Measurements from ENCODE around the gene SYNRG. TPM values are rescaled to one million over a fixed set of nuclear protein-coding genes. Genes with fewer than 3 reads are reported as not detected.

SYNRG gene
- total and polyA plus RNA-seq, 4 donors: 6.5 to 20.5 (median 15.9) TPM

GRCh38 chr17:37543637-37544052, 65.6 kb downstream of the SYNRG start:
- Histone ChIP-seq H3K9ac (ENCODE audit: low read depth in 1 of 2, low read length in 2 of 2) (no peak overlapping the region), H3K27ac (ENCODE audit: low read depth in 1 of 2, low read length in 2 of 2) (no peak overlapping the region), H3K4me3 (ENCODE audit: low read depth in 1 of 3, low read length in 3 of 3) (no peak overlapping the region), H3K36me3 (ENCODE audit: control insufficient read depth in 4 of 4, insufficient read depth in 3 of 4, low read depth in 1 of 4, low read length in 3 of 4) (peaks cover 8 to 35% (median 29%) of the 10 kb centered on the region in 4 donors), H3K27me3 (ENCODE audit: control insufficient read depth in 4 of 4, insufficient read depth in 4 of 4, low read length in 3 of 4) (no peaks in the 10 kb centered on the region), H3K9me3 (ENCODE audit: control insufficient read depth in 4 of 4, low read length in 3 of 4) (no peaks in the 10 kb centered on the region), H3K4me1 (ENCODE audit: control insufficient read depth in 4 of 4, insufficient read depth in 4 of 4, low read length in 3 of 4) (no peaks in the 10 kb centered on the region)
- WGBS: 89% methylated on average over 2 of the region's 2 CpGs
- no peak for TF ChIP-seq CTCF (IDR thresholded peaks at IDR 0.05; ENCODE audit: low read depth, low read length, missing input control)
- no peak for TF ChIP-seq TAF1 (conservative IDR thresholded peaks at IDR 0.05)
- TF ChIP-seq SP1 (IDR thresholded peaks at IDR 0.05): no peak
- TF ChIP-seq REST (IDR thresholded peaks at IDR 0.05): no peak
- no peak for TF ChIP-seq ATF3 (IDR thresholded peaks at IDR 0.05)
- no peak for TF ChIP-seq RXRA (IDR thresholded peaks at IDR 0.05)
- no peak for TF ChIP-seq RAD21 (IDR thresholded peaks at IDR 0.05)
- no peak for TF ChIP-seq GABPA (IDR thresholded peaks at IDR 0.05 in 1 of 2, conservative IDR thresholded peaks at IDR 0.05 in 1 of 2)
- TF ChIP-seq FOXA2 (IDR thresholded peaks at IDR 0.05): no peak
- no peak for TF ChIP-seq YY1 (IDR thresholded peaks at IDR 0.05)
- no peak for TF ChIP-seq NR2F2 (IDR thresholded peaks at IDR 0.05)
- no peak for TF ChIP-seq FOXA1 (IDR thresholded peaks at IDR 0.05)
- no peak for DNase-seq (ENCODE audit: low spot score)

- Histone ChIP-seq H3K4me3 (ENCODE audit: low read depth in 1 of 3, low read length in 3 of 3) (no peak overlapping the region), H3K4me1 (ENCODE audit: control insufficient read depth in 4 of 4, insufficient read depth in 4 of 4, low read length in 3 of 4) (no peaks in the 10 kb centered on the region), H3K27me3 (ENCODE audit: control insufficient read depth in 4 of 4, insufficient read depth in 4 of 4, low read length in 3 of 4) (no peaks in the 10 kb centered on the region), H3K9ac (ENCODE audit: low read depth in 1 of 2, low read length in 2 of 2) (no peak overlapping the region), H3K27ac (ENCODE audit: low read depth in 1 of 2, low read length in 2 of 2) (no peak overlapping the region), H3K36me3 (ENCODE audit: control insufficient read depth in 4 of 4, insufficient read depth in 3 of 4, low read depth in 1 of 4, low read length in 3 of 4) (peaks cover 8 to 49% (median 38%) of the 10 kb centered on the region in 4 donors), H3K9me3 (ENCODE audit: control insufficient read depth in 4 of 4, low read length in 3 of 4) (no peaks in the 10 kb centered on the region)
- 92% methylated on average over 9 of the region's 9 CpGs for WGBS
- TF ChIP-seq NR2F2 (IDR thresholded peaks at IDR 0.05) (no peak), HNF4A (conservative IDR thresholded peaks at IDR 0.05) (no peak), RXRA (IDR thresholded peaks at IDR 0.05) (no peak), SP1 (IDR thresholded peaks at IDR 0.05) (no peak), FOXA1 (IDR thresholded peaks at IDR 0.05) (no peak)
- DNase-seq (ENCODE audit: low spot score): no peak
Measured at GRCh38 chr17:37541880-37542660, 67.1 kb downstream of the SYNRG start.

Data from liver (tissue), 9 donors.